ENCODE data around the gene ABI1.

DNA sequence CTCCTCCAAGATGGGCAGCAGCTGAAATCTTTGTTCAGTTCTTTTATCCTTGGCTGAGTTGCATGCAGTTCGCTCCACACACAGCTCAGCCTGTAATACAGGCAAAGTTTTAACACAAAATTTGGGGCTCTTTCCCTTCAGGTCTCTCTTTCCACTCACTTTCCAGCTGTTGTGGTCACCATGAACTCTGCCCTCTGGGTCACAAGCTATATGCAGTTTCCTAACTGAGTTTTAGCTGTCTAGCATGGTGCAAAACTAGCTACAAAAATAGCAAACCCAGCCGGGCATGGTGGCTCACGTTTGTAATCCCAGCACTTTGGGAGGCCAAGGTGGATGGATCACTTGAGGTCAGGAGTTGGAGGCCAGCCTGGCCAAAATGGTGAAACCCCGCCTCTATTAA lies 53.2 kb downstream of the ABI1 start:
- no peak for TF ChIP-seq CTCF (IDR thresholded peaks at IDR 0.05)
- TF ChIP-seq EP300 (IDR thresholded peaks at IDR 0.05; ENCODE audit: low read depth), result no peak

Measured in transverse colon (tissue), 3 donors.